IMR-90 (cell line): ENCODE data around the gene CNOT2. TPM values are rescaled to one million over a fixed set of nuclear protein-coding genes. Genes with fewer than 3 reads are reported as not detected.

Experiments used
- ATAC-seq: fragments of 200-7000 bp; cut with Tn5 transposase; 2 replicates; pipeline ENCODE4 v1.9.1; 2020; ENCODE audit warnings: low read depth, mild to moderate bottlenecking, moderate library complexity
- BruUV-seq: library from RNA; stranded (reverse); fragments of 400-500 nt; replicated peaks from 2 replicates; lab custom pipeline; 2021; lab: Mats Ljungman, UMichigan
- CTCF ChIA-PET: fragments of 300-600 bp; formaldehyde crosslinking; extraction: SDS; loops from one replicate; lab custom pipeline; 2021; ENCODE audit warnings: antibody characterized with exemption; lab: Yijun Ruan, JAX
- POLR2A ChIA-PET: fragments of 300-600 bp; sonication (Branson Sonifier 250); formaldehyde crosslinking; loops from one replicate; lab custom pipeline; 2022; ENCODE audit warnings: antibody characterized with exemption; ENCODE audit not compliant: unreplicated experiment; lab: Charles Lee
- DNase-seq: peaks from one replicate; pipeline ENCODE4 v3.0.0; 2013
- H2AFZ ChIP-seq: replicated peaks from 2 replicates; pipeline ENCODE3; 2013; ENCODE audit warnings: low read length, mild to moderate bottlenecking; ENCODE audit not compliant: poor library complexity
- H2AK5ac ChIP-seq: 2 replicates; pipeline ENCODE4 v1.6.1; 2013; ENCODE audit warnings: low read depth, low read length, inconsistent platforms
- H2AK9ac ChIP-seq: replicated peaks from 2 replicates; pipeline ENCODE3; 2013; ENCODE audit warnings: mild to moderate bottlenecking, low read depth, low read length, moderate library complexity; ENCODE audit not compliant: poor library complexity
- H2BK120ac ChIP-seq: 2 replicates; pipeline ENCODE4 v1.6.1; 2013; ENCODE audit warnings: low read depth, low read length, inconsistent platforms
- H2BK15ac ChIP-seq: 3 replicates; pipeline ENCODE4 v1.6.1; 2013; ENCODE audit warnings: low read depth, low read length, inconsistent platforms
- H2BK20ac ChIP-seq: 2 replicates; pipeline ENCODE4 v1.6.1; 2013; ENCODE audit warnings: low read depth, mild to moderate bottlenecking, inconsistent platforms, low read length, moderate library complexity
- H2BK5ac ChIP-seq: 2 replicates; pipeline ENCODE4 v1.6.1; 2013; ENCODE audit warnings: mild to moderate bottlenecking, low read depth, low read length, inconsistent platforms; ENCODE audit not compliant: poor library complexity, severe bottlenecking
- H3K14ac ChIP-seq: replicated peaks from 2 replicates; pipeline ENCODE4 v1.6.1; 2013; ENCODE audit warnings: low read depth, low read length, inconsistent platforms
- H3K18ac ChIP-seq: 2 replicates; pipeline ENCODE4 v1.6.1; 2013; ENCODE audit warnings: low read depth, low read length, control low read depth
- H3K23ac ChIP-seq: 2 replicates; pipeline ENCODE4 v1.6.1; 2013; ENCODE audit warnings: low read depth, low read length, inconsistent platforms
- H3K27ac ChIP-seq: 2 replicates; pipeline ENCODE4 v1.5.1; 2013; ENCODE audit warnings: mild to moderate bottlenecking, control low read depth, low read length; ENCODE audit not compliant: insufficient read depth
- H3K27me3 ChIP-seq: 2 replicates; pipeline ENCODE4 v1.6.1; 2013; ENCODE audit warnings: low read length; ENCODE audit not compliant: control insufficient read depth, insufficient read depth
- H3K36me3 ChIP-seq: 2 replicates; pipeline ENCODE4 v1.6.1; 2013; ENCODE audit warnings: low read length, mixed read lengths; ENCODE audit not compliant: control insufficient read depth, insufficient read depth
- H3K4ac ChIP-seq: 2 replicates; pipeline ENCODE4 v1.6.1; 2013; ENCODE audit warnings: low read depth, low read length, inconsistent platforms
- H3K4me1 ChIP-seq: 2 replicates; pipeline ENCODE4 v1.6.1; 2013; ENCODE audit warnings: low read length, mixed read lengths; ENCODE audit not compliant: control insufficient read depth, insufficient read depth
- H3K4me2 ChIP-seq: 2 replicates; pipeline ENCODE4 v1.6.1; 2013; ENCODE audit warnings: low read depth, mild to moderate bottlenecking, control low read depth, low read length, moderate library complexity
- H3K4me3 ChIP-seq: 2 replicates; pipeline ENCODE4 v1.5.1; 2013; ENCODE audit warnings: low read depth, mild to moderate bottlenecking, control low read depth, low read length, moderate library complexity; ENCODE audit not compliant: insufficient read depth
- H3K56ac ChIP-seq: 2 replicates; pipeline ENCODE4 v1.6.1; 2013; ENCODE audit warnings: low read length, inconsistent platforms; ENCODE audit not compliant: insufficient read depth; ENCODE audit errors: extremely low read depth
- H3K79me1 ChIP-seq, 2 experiments: 2 replicates each; pipeline ENCODE4 v1.6.1; 2013; ENCODE audit warnings: low read length in 2 of 2, inconsistent platforms in 1 of 2, low read depth in 1 of 2
- H3K9ac ChIP-seq: 2 replicates; pipeline ENCODE4 v1.6.1; 2013; ENCODE audit warnings: low read depth, low read length, control low read depth
- H3K9me1 ChIP-seq: 2 replicates; pipeline ENCODE4 v1.6.1; 2013; ENCODE audit warnings: low read length, inconsistent platforms; ENCODE audit not compliant: insufficient read depth
- H3K9me3 ChIP-seq: 2 replicates; pipeline ENCODE4 v1.6.1; 2013; ENCODE audit warnings: low read length; ENCODE audit not compliant: control insufficient read depth, insufficient read depth
- H4K20me1 ChIP-seq: 2 replicates; pipeline ENCODE4 v1.6.1; 2013; ENCODE audit warnings: low read length, inconsistent platforms; ENCODE audit not compliant: insufficient read depth
- H4K5ac ChIP-seq: 2 replicates; pipeline ENCODE4 v1.6.1; 2013; ENCODE audit warnings: mild to moderate bottlenecking, low read depth, low read length, control low read depth
- H4K8ac ChIP-seq, 2 experiments: 2 replicates each; pipeline ENCODE4 v1.6.1; 2013; ENCODE audit warnings: low read depth in 2 of 2, low read length in 2 of 2, control low read depth in 1 of 2, inconsistent platforms in 1 of 2
- H4K91ac ChIP-seq: 2 replicates; pipeline ENCODE4 v1.6.1; 2013; ENCODE audit warnings: low read depth, low read length, inconsistent platforms; ENCODE audit not compliant: insufficient read depth
- BHLHE40 ChIP-seq: fragments of 150-350 bp; IDR thresholded peaks from 2 replicates; pipeline ENCODE4 v1.6.1; 2016; ENCODE audit warnings: mild to moderate bottlenecking, low read depth, low read length
- CEBPB ChIP-seq: IDR thresholded peaks from 2 replicates; pipeline ENCODE4 v1.6.1; 2012; ENCODE audit warnings: low read depth, low read length, improper control_type of control experiment
- CHD1 ChIP-seq: IDR thresholded peaks from 2 replicates; pipeline ENCODE4 v1.6.1; 2012; ENCODE audit warnings: low read depth, low read length, improper control_type of control experiment
- FOS ChIP-seq: fragments of 150-350 bp; IDR thresholded peaks from 2 replicates; pipeline ENCODE4 v1.6.1; 2016; ENCODE audit warnings: low read depth, low read length
- MAFK ChIP-seq: IDR thresholded peaks from 2 replicates; pipeline ENCODE4 v1.6.1; 2012; ENCODE audit warnings: low read depth, low read length, improper control_type of control experiment
- MAZ ChIP-seq: IDR thresholded peaks from 2 replicates; pipeline ENCODE4 v1.6.1; 2012; ENCODE audit warnings: low read depth, mild to moderate bottlenecking, low read length, improper control_type of control experiment, moderate library complexity, borderline replicate concordance
- MXI1 ChIP-seq: IDR thresholded peaks from 2 replicates; pipeline ENCODE4 v1.6.1; 2012; ENCODE audit warnings: low read depth, mild to moderate bottlenecking, low read length, moderate library complexity, borderline replicate concordance
- NFE2L2 ChIP-seq: fragments of 150-350 bp; IDR thresholded peaks from 2 replicates; pipeline ENCODE4 v1.6.1; 2016; ENCODE audit warnings: low read depth, mild to moderate bottlenecking, low read length
- POLR2A ChIP-seq: IDR thresholded peaks from 2 replicates; pipeline ENCODE4 v1.6.1; 2012; ENCODE audit warnings: mild to moderate bottlenecking, low read depth, low read length
- RAD21 ChIP-seq: IDR thresholded peaks from 2 replicates; pipeline ENCODE4 v1.6.1; 2012; ENCODE audit warnings: low read length, improper control_type of control experiment
- RCOR1 ChIP-seq: IDR thresholded peaks from 2 replicates; pipeline ENCODE4 v1.6.1; 2012; ENCODE audit warnings: mild to moderate bottlenecking, low read length, improper control_type of control experiment; ENCODE audit not compliant: insufficient replicate concordance
- RFX5 ChIP-seq: IDR thresholded peaks from 2 replicates; pipeline ENCODE4 v1.8.0; 2012; ENCODE audit warnings: low read depth, mild to moderate bottlenecking, low read length, moderate library complexity
- SMC3 ChIP-seq: fragments of 150-350 bp; IDR thresholded peaks from 2 replicates; pipeline ENCODE4 v1.6.1; 2016; ENCODE audit warnings: low read depth, mild to moderate bottlenecking, antibody characterized with exemption, low read length, moderate library complexity
- USF2 ChIP-seq: fragments of 150-350 bp; IDR thresholded peaks from 2 replicates; pipeline ENCODE4 v1.6.1; 2017; ENCODE audit warnings: mild to moderate bottlenecking, antibody characterized with exemption, low read length, low read depth
- WGBS, 2 experiments: methylation state at CpG; one replicate each; pipeline versions ENCODE4 v1.1.5 to v1.1.7; 2013; ENCODE audit warnings: missing lambda C conversion rate in 2 of 2; ENCODE audit not compliant: insufficient read length in 1 of 2; ENCODE audit errors: extremely low coverage in 2 of 2; 5-methylcytosine and 5-hydroxymethylcytosine counted together
- dilution Hi-C: fragments of 300-500 bp; cut with HindIII; formaldehyde crosslinking; loops from one replicate; pipeline ENCODE4 v1.14.3; 2018; ENCODE audit warnings: low sequenced_read_pairs; ENCODE audit not compliant: unreplicated experiment
- in situ Hi-C: fragments of 300-500 bp; cut with MboI; formaldehyde crosslinking; loops from 3 replicates; pipeline ENCODE4 v1.14.3; 2019; ENCODE audit warnings: low sequenced_read_pairs, inconsistent platforms, mixed read lengths
- intact Hi-C: fragments of 100-400 bp; cut with micrococcal nuclease; formaldehyde crosslinking; loops from 2 replicates; pipeline ENCODE4 v1.10.0; 2022
- polyA plus RNA-seq, 3 experiments: library from polyadenylated mRNA; depleted of rRNA; stranded (reverse); fragments of >200 nt; gene quantifications; 2 replicates each; pipeline ENCODE4 v1.2.3, GENCODE V29; 2012; ENCODE audit warnings: low replicate concordance in 1 of 3
- total RNA-seq: library from RNA; depleted of rRNA; stranded (reverse); fragments of >200 nt; gene quantifications from 2 replicates; pipeline ENCODE4 v1.2.3, GENCODE V29; 2012
- TF ChIP-seq, protein P1 (sequence below): fragments of 150-350 bp; IDR thresholded peaks from 2 replicates; pipeline ENCODE4 v1.6.1; 2016; ENCODE audit warnings: low read depth, mild to moderate bottlenecking, low read length, moderate library complexity, borderline replicate concordance
- TF ChIP-seq, protein P2 (sequence below): conservative IDR thresholded peaks from 2 replicates; pipeline ENCODE4 v1.5.1; 2012; ENCODE audit warnings: mild to moderate bottlenecking, low read depth, low read length, improper control_type of control experiment

CNOT2 gene
- total and polyA plus RNA-seq, 2 of the 4 experiments (the other 2 are of a cell fraction), result 63.4 to 159 TPM

- Histone ChIP-seq H3K9ac (no peak overlapping the region), H2BK20ac (no peak overlapping the region), H3K14ac (no peak overlapping the region), H2AK9ac (no peak overlapping the region), H3K4me1 (no peaks in the 10 kb centered on the region), H3K9me1 (peaks cover 9% of the 10 kb centered on the region; the same call in 1 of the 2 replicates), H2BK120ac (no peak overlapping the region), H2BK5ac (no peak overlapping the region), H3K36me3 (0 out of 2 replicates have a peak, but pooled peaks cover 3% of the 10 kb centered on the region), H3K9me3 (no peaks in the 10 kb centered on the region), H3K4me3 (no peak overlapping the region), H3K4ac (no peak overlapping the region), H4K20me1 (peaks cover 5% of the 10 kb centered on the region; the same call in 1 of the 2 replicates), H3K27me3 (no peaks in the 10 kb centered on the region), H3K23ac (no peak overlapping the region), H4K91ac (no peak overlapping the region), H3K18ac (no peak overlapping the region), H4K5ac (no peak overlapping the region), H2AFZ (no peak overlapping the region), H3K27ac (no peak overlapping the region), H2BK15ac (no peak overlapping the region), H4K8ac (no peak overlapping the region), H2AK5ac (no peak overlapping the region), H3K56ac (no peak overlapping the region), H3K79me1 (peaks cover 13 to 25% of the 10 kb centered on the region in 2 experiments), H3K4me2 (no peak overlapping the region)
- ChIA-PET CTCF (interaction anchor here (0.6 kb wide), 1 partner anchor 38 kb away, joined by 3 read pairs; no protein-coding TSS in a partner anchor), POLR2A (no interaction called here)
- DNase-seq (no peak), ATAC-seq (no peak)
- BruUV-seq, result no TSS peak
- dilution Hi-C loops (no loop called here), in situ Hi-C loops (no loop called here), intact Hi-C loops (no loop called here)
- no peak for TF ChIP-seq MAFK
- no peak for TF ChIP-seq MXI1
- TF ChIP-seq, protein P1, sequence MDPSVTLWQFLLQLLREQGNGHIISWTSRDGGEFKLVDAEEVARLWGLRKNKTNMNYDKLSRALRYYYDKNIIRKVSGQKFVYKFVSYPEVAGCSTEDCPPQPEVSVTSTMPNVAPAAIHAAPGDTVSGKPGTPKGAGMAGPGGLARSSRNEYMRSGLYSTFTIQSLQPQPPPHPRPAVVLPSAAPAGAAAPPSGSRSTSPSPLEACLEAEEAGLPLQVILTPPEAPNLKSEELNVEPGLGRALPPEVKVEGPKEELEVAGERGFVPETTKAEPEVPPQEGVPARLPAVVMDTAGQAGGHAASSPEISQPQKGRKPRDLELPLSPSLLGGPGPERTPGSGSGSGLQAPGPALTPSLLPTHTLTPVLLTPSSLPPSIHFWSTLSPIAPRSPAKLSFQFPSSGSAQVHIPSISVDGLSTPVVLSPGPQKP, result no peak
- no peak for TF ChIP-seq BHLHE40
- no peak for TF ChIP-seq POLR2A
- no peak for TF ChIP-seq CEBPB
- TF ChIP-seq CHD1, result no peak
- TF ChIP-seq SMC3, result no peak
- TF ChIP-seq RAD21, result no peak
- no peak for TF ChIP-seq NFE2L2
- no peak for TF ChIP-seq MAZ
- TF ChIP-seq, protein P2, sequence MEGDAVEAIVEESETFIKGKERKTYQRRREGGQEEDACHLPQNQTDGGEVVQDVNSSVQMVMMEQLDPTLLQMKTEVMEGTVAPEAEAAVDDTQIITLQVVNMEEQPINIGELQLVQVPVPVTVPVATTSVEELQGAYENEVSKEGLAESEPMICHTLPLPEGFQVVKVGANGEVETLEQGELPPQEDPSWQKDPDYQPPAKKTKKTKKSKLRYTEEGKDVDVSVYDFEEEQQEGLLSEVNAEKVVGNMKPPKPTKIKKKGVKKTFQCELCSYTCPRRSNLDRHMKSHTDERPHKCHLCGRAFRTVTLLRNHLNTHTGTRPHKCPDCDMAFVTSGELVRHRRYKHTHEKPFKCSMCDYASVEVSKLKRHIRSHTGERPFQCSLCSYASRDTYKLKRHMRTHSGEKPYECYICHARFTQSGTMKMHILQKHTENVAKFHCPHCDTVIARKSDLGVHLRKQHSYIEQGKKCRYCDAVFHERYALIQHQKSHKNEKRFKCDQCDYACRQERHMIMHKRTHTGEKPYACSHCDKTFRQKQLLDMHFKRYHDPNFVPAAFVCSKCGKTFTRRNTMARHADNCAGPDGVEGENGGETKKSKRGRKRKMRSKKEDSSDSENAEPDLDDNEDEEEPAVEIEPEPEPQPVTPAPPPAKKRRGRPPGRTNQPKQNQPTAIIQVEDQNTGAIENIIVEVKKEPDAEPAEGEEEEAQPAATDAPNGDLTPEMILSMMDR, result no peak
- no peak for TF ChIP-seq RCOR1
- TF ChIP-seq FOS, result no peak
- TF ChIP-seq USF2, result no peak
- no peak for TF ChIP-seq RFX5
- 100% methylated on average over 1 of the region's 2 CpGs; no CpG with 5 or more reads in 1 of the 2 experiments for WGBS, 2 experiments
These were observed 78.0 kb downstream of the CNOT2 start for GRCh38 chr12:70321191-70321590.
